GM12873 (cell line): ENCODE results near the gene NEK7.

ENCODE experiments used
- TF ChIP-seq, protein P1 (sequence below): IDR thresholded peaks from 2 replicates; pipeline ENCODE4 v1.5.1; 2012; ENCODE audit warnings: low read depth, mild to moderate bottlenecking, moderate library complexity, low read length, control low read depth; ENCODE audit not compliant: insufficient read depth; ENCODE audit errors: missing control alignments

NEK7 gene

DNA sequence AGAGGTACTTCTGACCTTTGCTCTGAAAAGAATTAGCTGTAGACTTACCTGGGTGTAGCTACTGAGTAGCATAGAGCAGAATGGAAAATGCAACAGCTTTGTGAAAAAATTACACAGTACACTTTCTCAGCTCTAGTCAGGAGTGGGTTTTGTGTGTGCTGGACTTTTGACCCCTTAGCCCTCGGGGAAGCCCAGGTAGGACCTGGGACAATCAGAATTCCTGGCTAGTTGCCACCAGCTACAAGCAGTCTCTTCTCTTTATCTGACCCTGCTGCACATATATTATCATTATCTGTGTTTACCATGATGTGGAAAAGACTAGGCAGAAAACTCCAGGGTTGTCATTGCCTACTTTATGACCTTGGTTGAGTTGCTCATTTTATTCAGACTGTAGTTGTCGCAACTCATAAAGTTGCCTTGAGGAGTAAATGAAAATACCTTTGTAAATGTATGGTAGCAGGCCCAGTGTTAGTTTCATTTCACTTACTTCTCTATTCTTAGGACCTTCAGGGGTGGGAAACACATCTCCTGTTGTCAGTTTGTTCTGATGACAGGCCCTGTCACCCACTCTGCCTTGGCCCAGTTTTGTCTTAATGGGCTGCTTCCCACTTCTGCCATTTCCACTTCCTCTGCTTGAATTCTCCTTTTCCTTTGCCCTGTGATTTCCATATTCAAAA, 5.4 kb downstream of the NEK7 start:
- TF ChIP-seq, protein P1, sequence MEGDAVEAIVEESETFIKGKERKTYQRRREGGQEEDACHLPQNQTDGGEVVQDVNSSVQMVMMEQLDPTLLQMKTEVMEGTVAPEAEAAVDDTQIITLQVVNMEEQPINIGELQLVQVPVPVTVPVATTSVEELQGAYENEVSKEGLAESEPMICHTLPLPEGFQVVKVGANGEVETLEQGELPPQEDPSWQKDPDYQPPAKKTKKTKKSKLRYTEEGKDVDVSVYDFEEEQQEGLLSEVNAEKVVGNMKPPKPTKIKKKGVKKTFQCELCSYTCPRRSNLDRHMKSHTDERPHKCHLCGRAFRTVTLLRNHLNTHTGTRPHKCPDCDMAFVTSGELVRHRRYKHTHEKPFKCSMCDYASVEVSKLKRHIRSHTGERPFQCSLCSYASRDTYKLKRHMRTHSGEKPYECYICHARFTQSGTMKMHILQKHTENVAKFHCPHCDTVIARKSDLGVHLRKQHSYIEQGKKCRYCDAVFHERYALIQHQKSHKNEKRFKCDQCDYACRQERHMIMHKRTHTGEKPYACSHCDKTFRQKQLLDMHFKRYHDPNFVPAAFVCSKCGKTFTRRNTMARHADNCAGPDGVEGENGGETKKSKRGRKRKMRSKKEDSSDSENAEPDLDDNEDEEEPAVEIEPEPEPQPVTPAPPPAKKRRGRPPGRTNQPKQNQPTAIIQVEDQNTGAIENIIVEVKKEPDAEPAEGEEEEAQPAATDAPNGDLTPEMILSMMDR, result no peak

DNA sequence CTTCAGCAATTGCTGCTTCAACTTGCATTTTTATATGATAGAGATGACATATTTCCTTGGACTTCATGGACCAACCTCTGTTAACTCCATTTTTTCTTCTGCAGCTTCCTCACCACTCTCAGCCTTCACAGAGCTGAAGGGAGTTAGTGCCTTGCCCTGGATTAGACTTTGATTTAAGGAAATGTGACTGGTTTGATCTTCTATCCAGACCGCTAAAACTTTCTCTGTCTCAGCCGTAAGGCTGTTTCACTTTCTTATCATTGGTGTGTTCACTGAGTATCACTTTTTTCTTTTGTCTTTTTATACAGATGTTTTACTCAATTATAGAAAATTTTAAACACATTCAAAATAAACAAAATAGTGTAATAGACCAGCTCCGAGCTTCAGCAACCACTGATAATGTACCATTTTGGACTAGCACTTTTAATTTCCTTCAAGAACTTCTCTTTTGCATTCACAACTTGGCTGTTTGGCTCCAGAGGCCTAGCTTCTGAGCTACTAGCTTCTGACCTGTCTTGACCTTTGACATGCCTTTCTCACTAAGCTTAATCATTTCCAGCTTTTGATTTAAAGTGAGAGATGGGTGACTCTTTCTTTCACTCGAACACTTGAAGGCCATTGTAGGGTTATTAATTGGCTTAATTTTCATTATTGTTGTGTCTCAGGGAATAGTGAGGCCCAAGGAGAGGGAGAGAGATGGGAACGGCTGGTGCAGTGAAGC, 9.3 kb downstream of the NEK7 start:
- TF ChIP-seq, protein P1, result no peak

DNA sequence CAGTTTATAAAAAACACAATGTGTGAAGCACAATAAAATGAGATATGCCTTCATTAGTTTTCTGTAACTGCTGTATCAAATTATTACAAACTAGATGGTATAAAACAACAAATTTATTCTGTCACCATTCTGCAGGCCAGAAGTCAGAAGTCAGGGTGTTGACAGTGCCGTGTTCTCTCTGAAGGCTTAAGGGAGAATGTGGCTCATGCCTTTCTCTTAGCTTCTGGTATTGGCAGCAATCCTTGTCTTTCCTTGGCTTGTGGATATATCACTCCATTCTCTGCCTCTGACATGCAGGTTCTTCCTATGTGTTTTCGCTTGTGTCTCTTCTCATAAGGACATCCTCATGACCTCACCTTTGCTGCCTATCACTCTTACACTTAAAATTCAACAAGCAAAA, 10.1 kb downstream of the NEK7 start:
- TF ChIP-seq, protein P1, result no peak

DNA sequence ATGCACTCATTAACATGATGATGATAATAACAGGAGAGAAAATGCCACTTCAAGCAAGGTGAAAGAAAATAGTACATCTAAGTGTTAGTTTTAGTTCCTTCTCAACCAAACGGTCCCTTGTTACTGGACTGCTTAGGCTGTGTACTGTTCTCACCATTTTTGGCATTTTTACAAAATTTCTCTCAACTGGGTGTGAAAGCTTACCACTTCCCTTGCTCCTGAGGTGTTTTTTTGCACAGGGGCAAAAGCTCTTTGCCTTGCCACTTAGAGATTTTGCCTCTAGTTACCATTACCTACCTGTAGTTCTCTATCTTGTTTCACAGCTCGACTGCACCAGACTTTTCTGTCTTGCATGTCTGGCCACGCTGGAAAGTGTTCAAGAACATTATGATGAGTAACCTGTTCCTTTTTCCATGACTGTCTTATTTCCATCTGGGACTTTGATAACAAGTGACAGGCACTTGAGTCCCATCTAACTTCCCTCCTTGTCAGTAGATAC, 10.7 kb downstream of the NEK7 start:
- TF ChIP-seq, protein P1, result no peak

DNA sequence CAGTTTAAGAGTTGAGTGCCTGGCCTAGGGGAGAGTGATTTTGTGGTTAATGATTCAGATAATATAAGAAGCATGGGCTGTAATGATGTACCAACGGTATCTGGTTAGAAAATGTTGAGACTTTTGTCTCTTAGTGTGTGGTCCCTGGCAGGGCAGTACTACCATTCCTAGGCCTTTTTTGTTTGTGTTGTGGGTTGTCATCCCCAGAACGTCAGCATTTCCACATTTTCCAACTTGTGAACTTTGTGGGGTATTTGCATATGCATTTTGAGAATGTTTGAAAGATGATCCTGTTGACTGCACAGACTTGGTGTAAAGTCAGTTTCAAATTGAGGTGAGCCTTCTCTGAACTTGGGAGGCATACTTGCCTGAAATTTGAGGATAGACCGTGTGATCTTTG, 11.4 kb downstream of the NEK7 start:
- TF ChIP-seq, protein P1, result no peak

DNA sequence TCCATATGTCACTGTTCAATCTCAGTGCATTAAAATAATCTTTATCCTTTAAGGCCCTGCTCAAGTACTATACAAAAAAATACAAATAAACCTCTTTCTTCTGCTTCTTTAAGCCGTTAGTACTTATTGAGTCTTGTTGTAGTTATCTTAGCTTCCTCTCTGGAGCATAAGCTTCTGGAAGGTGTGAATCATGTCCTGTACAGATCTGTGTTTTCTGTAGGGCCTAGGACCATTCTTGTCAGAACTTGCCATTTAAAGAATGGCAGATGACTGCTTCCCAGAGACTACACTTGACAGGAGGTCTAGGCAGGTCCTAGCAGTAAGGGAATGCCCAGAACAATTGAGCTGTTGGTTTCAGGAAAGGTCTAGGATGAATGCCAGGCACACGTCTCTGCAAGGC, 12.9 kb downstream of the NEK7 start:
- TF ChIP-seq, protein P1, result no peak

DNA sequence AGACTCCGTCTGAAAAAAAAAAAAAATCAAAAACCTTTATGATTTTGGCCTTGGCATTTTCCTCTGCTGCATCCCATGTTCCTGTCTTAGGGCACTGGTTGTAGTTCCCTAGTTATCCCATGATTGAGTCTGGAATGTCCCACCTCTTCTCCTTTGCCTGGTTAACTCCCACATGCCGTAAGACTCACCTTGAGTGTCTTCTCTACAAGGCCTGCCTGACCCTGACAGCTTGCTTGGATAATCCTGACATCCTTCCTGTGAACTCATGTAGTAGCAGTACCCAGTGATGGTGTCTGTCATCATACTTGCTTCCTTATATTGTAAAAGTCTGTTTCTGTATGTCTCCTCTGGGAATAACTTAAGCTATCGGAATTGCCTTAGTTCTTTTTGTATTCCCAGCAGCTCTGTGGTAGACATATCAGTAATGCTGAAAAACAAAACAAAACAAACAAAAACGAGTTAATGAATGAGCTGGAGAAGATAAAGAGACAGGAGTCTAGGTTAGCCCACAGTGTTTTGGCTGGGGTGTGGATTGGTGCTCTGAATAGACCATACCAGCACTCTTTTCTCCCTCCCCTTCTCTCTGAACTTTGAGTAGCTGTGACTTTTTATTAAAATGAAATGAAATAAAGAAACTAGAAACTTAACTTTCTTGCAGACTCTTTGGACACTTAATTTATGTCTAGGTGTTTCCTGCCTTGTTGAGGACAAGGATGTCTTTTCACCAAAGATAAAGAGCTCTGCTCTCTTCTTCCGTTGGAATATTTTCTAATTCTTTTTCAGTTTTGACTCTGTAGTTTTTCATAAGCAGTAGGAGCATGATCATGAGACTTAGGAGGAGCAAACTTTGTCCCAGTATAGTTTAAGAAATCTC, 15.1 kb downstream of the NEK7 start:
- TF ChIP-seq, protein P1, result no peak
